Mucosa of descending colon (tissue), 3 donors: ENCODE results near the gene OPTC. TPM values are rescaled to one million over a fixed set of nuclear protein-coding genes. Genes with fewer than 3 reads are reported as not detected.

Experiments
- ATAC-seq: fragments of 200-7000 bp; cut with Tn5 transposase; one replicate; pipeline ENCODE4 v1.9.1; 2020; ENCODE audit warnings: mild to moderate bottlenecking, moderate library complexity
- DNase-seq, 3 donors: peaks; one replicate each; pipeline ENCODE4 v3.0.0-alpha.2; 2020
- H3K36me3 ChIP-seq: fragments of 200-600 bp; one replicate; pipeline ENCODE4 v1.8.0; 2021; ENCODE audit warnings: low read depth, mild to moderate bottlenecking
- H3K4me1 ChIP-seq: fragments of 200-600 bp; one replicate; pipeline ENCODE4 v1.8.0; 2021; ENCODE audit warnings: low read depth, mild to moderate bottlenecking
- H3K4me3 ChIP-seq: fragments of 200-600 bp; one replicate; pipeline ENCODE4 v1.8.0; 2021; ENCODE audit warnings: mild to moderate bottlenecking
- H3K9me3 ChIP-seq: fragments of 200-600 bp; one replicate; pipeline ENCODE4 v1.8.0; 2021; ENCODE audit warnings: mild to moderate bottlenecking
- CTCF ChIP-seq: fragments of 200-600 bp; IDR thresholded peaks from one replicate; pipeline ENCODE4 v1.8.0; 2022; ENCODE audit warnings: antibody characterized with exemption, mild to moderate bottlenecking
- intact Hi-C, 2 donors: fragments of 100-400 bp; cut with DNase I in 1 of 2; cut with micrococcal nuclease in 1 of 2; formaldehyde crosslinking; loops; one replicate each; pipeline versions ENCODE4 v1.11.0 to v1.11.1; 2022; cut with DNase I, micrococcal nuclease
- total RNA-seq, 3 donors: library from RNA; stranded (reverse); fragmentation: NEBNext Ultra II Directional in 2 of 3; extraction: Animal tissue kit (Norgen Biotek cat#: 25700) in 2 of 3; gene quantifications; one replicate each; pipeline versions ENCODE4 v1.2.1 to v1.2.4, GENCODE V29; 2021 to 2023
- donor health status: DM: no; HTN: no; CAD: no; lungs with moderate emphysema.
- donor health status: DM: no; HTN: no; CAD: no.
- donor health status: DM: no; HTN: yes; CAD: no.

The OPTC gene
- total RNA-seq, 3 donors from 2014 or later: not detected

- peaks cover 9% of the 10 kb centered on the region for H3K4me1 ChIP-seq
- TF ChIP-seq CTCF: no peak
- H3K9me3 ChIP-seq: no peaks in the 10 kb centered on the region
- ATAC-seq (no peak), DNase-seq (no peak)
- intact Hi-C loops: no loop called here
- no peak overlapping the region for H3K4me3 ChIP-seq
- no peaks in the 10 kb centered on the region for H3K36me3 ChIP-seq
Measured at GRCh38 chr1:203492082-203492747, 1.7 kb upstream of the OPTC start.

GRCh38 chr1:203492748-203493130, 1.2 kb upstream of the OPTC start:
- intact Hi-C loops: no loop called here
- Histone ChIP-seq H3K9me3 (no peaks in the 10 kb centered on the region), H3K4me3 (no peak overlapping the region), H3K36me3 (no peaks in the 10 kb centered on the region), H3K4me1 (peaks cover 4% of the 10 kb centered on the region)
- no peak for TF ChIP-seq CTCF
- ATAC-seq (no peak), DNase-seq (no peak)

- Histone ChIP-seq H3K36me3 (no peaks in the 10 kb centered on the region), H3K4me1 (no peaks in the 10 kb centered on the region), H3K9me3 (no peaks in the 10 kb centered on the region), H3K4me3 (no peak overlapping the region)
- intact Hi-C loops: no loop called here
- DNase-seq (no peak), ATAC-seq (no peak)
- no peak for TF ChIP-seq CTCF
Measured at GRCh38 chr1:203495845-203496244, 1.9 kb downstream of the OPTC start.

- Histone ChIP-seq H3K4me3 (no peak overlapping the region), H3K36me3 (no peaks in the 10 kb centered on the region), H3K9me3 (no peaks in the 10 kb centered on the region), H3K4me1 (no peaks in the 10 kb centered on the region)
- ATAC-seq (no peak), DNase-seq (no peak)
- intact Hi-C loops: no loop called here
- TF ChIP-seq CTCF: no peak
Measured at GRCh38 chr1:203497269-203497777, 3.4 kb downstream of the OPTC start.

GRCh38 chr1:203499643-203500278, 5.8 kb downstream of the OPTC start:
- Histone ChIP-seq H3K9me3 (no peaks in the 10 kb centered on the region), H3K4me3 (no peak overlapping the region), H3K36me3 (no peaks in the 10 kb centered on the region), H3K4me1 (no peaks in the 10 kb centered on the region)
- intact Hi-C loops: loop anchor here (5.0 to 10.0 kb wide), 2 partner anchors 135 to 203 kb away; no protein-coding TSS in a partner anchor
- no peak for TF ChIP-seq CTCF
- ATAC-seq (no peak), DNase-seq (no peak)
